Measurements from ENCODE around the gene NOC2L.
"Not testable (repeated sequence)": the region's sequence is repeated elsewhere in the genome, so short reads cannot be mapped to it uniquely, and the experiment has no call there.

The NOC2L gene

GRCh38 chr1:993379-993995, 34.4 kb upstream of the NOC2L start:
- no peak for DNase-seq (ENCODE audit: low read depth)

GRCh38 chr1:992362-992761, 33.3 kb upstream of the NOC2L start:
- DNase-seq (ENCODE audit: low read depth), result no peak

GRCh38 chr1:991895-992294, 32.8 kb upstream of the NOC2L start:
- DNase-seq (ENCODE audit: low read depth), result no peak

- DNase-seq (ENCODE audit: low read depth), result not testable (repeated sequence)
Measured at GRCh38 chr1:991275-991674, 32.2 kb upstream of the NOC2L start.

- DNase-seq (ENCODE audit: low read depth), result not testable (repeated sequence)
Measured at GRCh38 chr1:988061-988460, 29.0 kb upstream of the NOC2L start.

GRCh38 chr1:985126-985525, 26.1 kb upstream of the NOC2L start:
- DNase-seq (ENCODE audit: low read depth), result no peak

GRCh38 chr1:984476-984814, 25.4 kb upstream of the NOC2L start:
- DNase-seq (ENCODE audit: low read depth), result no peak

- DNase-seq (ENCODE audit: low read depth), result no peak
Measured at GRCh38 chr1:983798-984475, 24.9 kb upstream of the NOC2L start.

- no peak for DNase-seq (ENCODE audit: low read depth)
Measured at GRCh38 chr1:982765-983436, 23.8 kb upstream of the NOC2L start.

GRCh38 chr1:981955-982558, 23.0 kb upstream of the NOC2L start, which contains the start of gene PERM1:
Gene PERM1 (minus strand): TSS chr1:982093. CDS start chr1:981029, 1,064 bp downstream.
- no peak for DNase-seq (ENCODE audit: low read depth)

- DNase-seq (ENCODE audit: low read depth), result no peak
Measured at GRCh38 chr1:981491-981954, 22.5 kb upstream of the NOC2L start.

GRCh38 chr1:980602-981395, 21.7 kb upstream of the NOC2L start:
- no peak for DNase-seq (ENCODE audit: low read depth)

GRCh38 chr1:980137-980571, 21.1 kb upstream of the NOC2L start:
- no peak for DNase-seq (ENCODE audit: low read depth)

GRCh38 chr1:979744-980072, 20.7 kb upstream of the NOC2L start:
- DNase-seq (ENCODE audit: low read depth), result no peak

GRCh38 chr1:978835-979743, 20.0 kb upstream of the NOC2L start:
- DNase-seq (ENCODE audit: low read depth), result no peak

GRCh38 chr1:978069-978834, 19.2 kb upstream of the NOC2L start:
- DNase-seq (ENCODE audit: low read depth), result no peak

GRCh38 chr1:976791-977190, 17.7 kb upstream of the NOC2L start:
- not testable (repeated sequence) for DNase-seq (ENCODE audit: low read depth)

GRCh38 chr1:975896-976683, 17.0 kb upstream of the NOC2L start:
- peak; percentile 65 for DNase-seq (ENCODE audit: low read depth)

GRCh38 chr1:975365-975764, 16.3 kb upstream of the NOC2L start:
- no peak for DNase-seq (ENCODE audit: low read depth)
